Measurements from ENCODE around the gene TAGLN.
"Not testable (repeated sequence)": the region's sequence is repeated elsewhere in the genome, so short reads cannot be mapped to it uniquely, and the experiment has no call there.

TAGLN gene

GRCh38 chr11:117195761-117196160, 3.4 kb upstream of the TAGLN start:
- DNase-seq (ENCODE audit: low spot score) = no peak

- no peak for DNase-seq (ENCODE audit: low spot score)
Observed at GRCh38 chr11:117197006-117197405, 2.2 kb upstream of the TAGLN start.

GRCh38 chr11:117197516-117198456, 1.4 kb upstream of the TAGLN start:
- DNase-seq (ENCODE audit: low spot score) = no peak

GRCh38 chr11:117198613-117199012, 557 bp upstream of the TAGLN start:
- DNase-seq (ENCODE audit: low spot score) = no peak

GRCh38 chr11:117199916-117200812, 994 bp downstream of the TAGLN start:
- no peak for DNase-seq (ENCODE audit: low spot score)

- DNase-seq (ENCODE audit: low spot score) = no peak
Observed at GRCh38 chr11:117200813-117201657, 1.9 kb downstream of the TAGLN start.

GRCh38 chr11:117201658-117202305, 2.6 kb downstream of the TAGLN start:
- DNase-seq (ENCODE audit: low spot score) = no peak

GRCh38 chr11:117202386-117203068, 3.4 kb downstream of the TAGLN start:
- no peak for DNase-seq (ENCODE audit: low spot score)

GRCh38 chr11:117203069-117203407, 3.9 kb downstream of the TAGLN start:
- DNase-seq (ENCODE audit: low spot score) = no peak

GRCh38 chr11:117204283-117205080, 5.3 kb downstream of the TAGLN start:
- no peak for DNase-seq (ENCODE audit: low spot score)

- DNase-seq (ENCODE audit: low spot score) = no peak
Observed at GRCh38 chr11:117205211-117205818, 6.1 kb downstream of the TAGLN start.

GRCh38 chr11:117206111-117206510, 6.9 kb downstream of the TAGLN start:
- not testable (repeated sequence) for DNase-seq (ENCODE audit: low spot score)

- DNase-seq (ENCODE audit: low spot score) = not testable (repeated sequence)
Observed at GRCh38 chr11:117206859-117207258, 7.7 kb downstream of the TAGLN start.

- DNase-seq (ENCODE audit: low spot score) = not testable (repeated sequence)
Observed at GRCh38 chr11:117207481-117207880, 8.3 kb downstream of the TAGLN start.

- not testable (repeated sequence) for DNase-seq (ENCODE audit: low spot score)
Observed at GRCh38 chr11:117208710-117209109, 9.5 kb downstream of the TAGLN start.

GRCh38 chr11:117209351-117210125, 10.4 kb downstream of the TAGLN start:
- DNase-seq (ENCODE audit: low spot score) = not testable (repeated sequence)

- no peak for DNase-seq (ENCODE audit: low spot score)
Observed at GRCh38 chr11:117210620-117211019, 11.4 kb downstream of the TAGLN start.

- no peak for DNase-seq (ENCODE audit: low spot score)
Observed at GRCh38 chr11:117212697-117213355, 13.7 kb downstream of the TAGLN start.
